DMS79 (cell line): ENCODE data around the gene ATG4B.

Experiments
- DNase-seq: peaks from one replicate; lab custom pipeline; 2025; lab: John Stamatoyannopoulos, UW

ATG4B gene

DNA sequence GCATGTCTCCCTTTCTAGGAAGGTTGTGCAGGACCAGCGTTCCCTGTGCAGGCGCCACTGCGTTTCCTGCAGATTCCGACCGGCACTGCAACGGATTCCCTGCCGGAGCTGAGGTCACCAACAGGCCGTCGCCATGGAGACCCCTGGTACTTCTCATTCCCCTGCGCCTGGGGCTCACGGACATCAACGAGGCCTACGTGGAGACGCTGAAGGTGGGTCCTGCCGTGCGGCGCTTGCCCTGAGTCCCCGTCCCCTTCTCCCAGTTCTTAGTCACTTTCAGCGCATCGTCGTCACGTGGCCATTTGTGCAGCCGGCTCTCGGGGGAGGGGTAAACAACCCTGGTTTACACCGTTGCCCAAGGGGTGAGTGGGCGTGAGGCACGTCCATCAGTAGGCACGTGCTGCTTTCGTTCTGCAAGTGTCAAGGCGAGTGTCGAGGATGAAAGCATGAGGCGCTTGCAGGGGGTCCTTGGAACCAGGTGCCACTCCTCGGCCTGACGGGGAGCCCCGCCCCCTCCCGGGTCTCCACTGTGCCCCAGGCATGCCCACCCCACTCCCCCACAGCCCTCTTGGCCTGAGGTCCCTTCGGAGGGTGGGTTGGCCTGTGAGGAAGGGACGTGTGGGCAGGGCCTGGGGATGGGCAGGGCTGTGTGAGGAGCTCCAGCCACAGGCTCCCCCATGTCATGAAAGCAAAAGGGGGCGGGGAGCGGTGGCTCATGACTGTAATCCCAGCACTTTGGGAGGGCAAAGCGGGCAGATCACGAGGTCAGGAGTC is 29.3 kb downstream of the ATG4B start:
- no peak for DNase-seq

DNA sequence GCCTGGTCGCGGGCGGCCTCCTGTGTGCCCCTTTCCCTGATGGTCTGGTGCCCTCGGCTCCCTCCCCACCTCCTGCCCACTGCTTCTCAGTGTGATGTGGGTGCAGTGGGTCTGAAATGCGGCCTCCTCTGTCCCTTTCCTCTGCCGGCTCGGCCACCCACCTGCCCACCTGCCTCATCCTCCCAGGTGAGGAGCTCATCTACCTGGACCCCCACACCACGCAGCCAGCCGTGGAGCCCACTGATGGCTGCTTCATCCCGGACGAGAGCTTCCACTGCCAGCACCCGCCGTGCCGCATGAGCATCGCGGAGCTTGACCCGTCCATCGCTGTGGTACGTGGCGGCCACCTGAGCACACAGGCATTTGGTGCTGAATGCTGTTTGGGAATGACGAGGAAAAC is 30.9 kb downstream of the ATG4B start:
- DNase-seq: no peak

GRCh38 chr2:241668839-241669238 is 31.3 kb downstream of the ATG4B start:
- no peak for DNase-seq

GRCh38 chr2:241670333-241671110 is 33.0 kb downstream of the ATG4B start:
- no peak for DNase-seq

GRCh38 chr2:241671457-241672240 is 34.2 kb downstream of the ATG4B start:
- no peak for DNase-seq

DNA sequence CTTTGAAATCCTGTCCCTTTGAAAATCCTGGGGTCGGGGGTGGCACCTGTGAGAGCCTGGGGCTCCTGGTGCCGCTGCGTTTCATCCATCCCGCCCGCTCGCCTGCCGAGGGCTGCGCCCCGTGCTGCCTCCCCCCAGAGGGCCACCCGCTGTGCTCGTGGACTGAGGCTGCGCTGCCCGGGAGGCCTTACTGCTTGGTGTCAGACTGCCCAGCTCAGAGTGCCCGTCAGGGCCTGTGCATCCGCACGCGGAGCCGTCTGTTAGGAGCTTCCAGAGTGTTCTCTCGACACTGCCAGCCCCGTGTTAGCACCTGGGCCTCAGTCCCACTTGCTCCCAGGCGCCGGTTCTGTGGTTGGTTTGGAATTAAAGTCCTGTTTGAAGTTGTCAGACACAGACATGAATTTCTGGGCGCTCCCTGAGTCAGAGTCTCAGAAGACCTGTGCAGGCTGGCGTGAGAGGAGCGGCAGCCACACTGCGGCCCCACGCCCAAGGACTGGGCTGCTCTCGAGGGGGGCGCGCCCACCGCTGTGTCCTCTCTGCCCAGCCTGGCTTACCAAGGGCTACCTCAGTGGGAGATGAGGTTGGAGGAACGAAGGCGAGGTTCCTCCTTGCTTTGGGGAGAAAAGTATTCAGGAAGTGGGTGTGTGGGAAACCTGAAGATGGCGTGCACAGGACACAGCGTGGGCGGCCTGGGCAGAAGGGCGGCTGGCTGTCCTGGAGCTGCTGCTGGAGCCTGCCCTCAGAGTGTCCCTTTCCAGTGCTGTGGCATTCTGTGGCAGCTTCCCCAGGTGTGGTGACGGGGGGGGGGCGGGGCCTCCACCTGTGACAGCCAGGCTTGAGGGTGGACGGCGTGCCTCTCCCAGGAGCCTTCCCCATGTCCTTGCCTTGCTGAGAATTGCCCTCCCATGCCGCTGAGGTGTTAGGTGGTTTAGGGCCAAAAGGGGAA is 35.0 kb downstream of the ATG4B start:
- DNase-seq: no peak

- no peak for DNase-seq
These were observed 35.7 kb downstream of the ATG4B start for GRCh38 chr2:241673189-241673663.

GRCh38 chr2:241673797-241674725 is 36.6 kb downstream of the ATG4B start:
- no peak for DNase-seq

DNA sequence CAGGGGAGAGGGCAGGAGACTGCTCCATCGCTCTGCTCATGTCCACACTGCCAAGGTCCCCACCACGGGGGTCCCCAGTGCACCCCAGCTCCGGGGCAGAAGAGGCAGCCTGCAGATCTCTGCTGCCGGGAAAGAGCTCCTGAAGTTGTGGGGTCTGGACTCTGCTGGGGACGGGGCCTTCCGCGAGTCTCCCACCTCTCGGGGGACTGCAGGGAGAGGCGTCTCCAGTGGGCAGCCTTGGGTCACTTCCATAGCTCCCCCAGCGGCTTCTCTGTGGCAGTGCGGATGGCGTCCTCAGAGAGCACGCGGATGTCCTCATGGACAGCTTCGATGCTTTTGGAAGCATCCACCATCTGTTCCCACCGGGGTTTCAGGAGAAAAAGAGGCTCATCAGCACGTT is 38.4 kb downstream of the ATG4B start:
- DNase-seq: no peak

DNA sequence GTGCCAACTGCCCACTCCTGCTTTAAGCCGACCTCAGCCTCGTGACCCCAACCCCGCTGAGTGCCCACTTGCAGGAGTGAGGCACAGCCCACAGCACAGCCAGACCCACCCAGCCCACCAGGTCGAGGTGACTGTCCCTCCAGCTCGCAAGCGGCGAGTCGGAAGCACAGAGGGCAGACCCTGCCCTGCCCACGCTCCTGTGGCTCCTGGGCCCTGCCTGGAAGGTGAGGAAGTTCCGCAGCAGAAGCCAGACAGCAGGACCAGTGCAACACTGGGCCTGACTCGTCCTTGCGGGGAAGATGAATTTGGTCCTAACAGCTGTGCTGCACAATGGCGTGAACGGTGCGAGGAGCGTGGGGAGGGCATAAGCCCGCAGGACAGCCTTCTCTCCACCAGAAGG is 39.2 kb downstream of the ATG4B start:
- no peak for DNase-seq

GRCh38 chr2:241677392-241677791 is 39.9 kb downstream of the ATG4B start:
- no peak for DNase-seq

GRCh38 chr2:241678307-241678706 is 40.8 kb downstream of the ATG4B start:
- DNase-seq: no peak

GRCh38 chr2:241678784-241679540 is 41.5 kb downstream of the ATG4B start:
- no peak for DNase-seq

GRCh38 chr2:241680044-241680443 is 42.6 kb downstream of the ATG4B start:
- no peak for DNase-seq

DNA sequence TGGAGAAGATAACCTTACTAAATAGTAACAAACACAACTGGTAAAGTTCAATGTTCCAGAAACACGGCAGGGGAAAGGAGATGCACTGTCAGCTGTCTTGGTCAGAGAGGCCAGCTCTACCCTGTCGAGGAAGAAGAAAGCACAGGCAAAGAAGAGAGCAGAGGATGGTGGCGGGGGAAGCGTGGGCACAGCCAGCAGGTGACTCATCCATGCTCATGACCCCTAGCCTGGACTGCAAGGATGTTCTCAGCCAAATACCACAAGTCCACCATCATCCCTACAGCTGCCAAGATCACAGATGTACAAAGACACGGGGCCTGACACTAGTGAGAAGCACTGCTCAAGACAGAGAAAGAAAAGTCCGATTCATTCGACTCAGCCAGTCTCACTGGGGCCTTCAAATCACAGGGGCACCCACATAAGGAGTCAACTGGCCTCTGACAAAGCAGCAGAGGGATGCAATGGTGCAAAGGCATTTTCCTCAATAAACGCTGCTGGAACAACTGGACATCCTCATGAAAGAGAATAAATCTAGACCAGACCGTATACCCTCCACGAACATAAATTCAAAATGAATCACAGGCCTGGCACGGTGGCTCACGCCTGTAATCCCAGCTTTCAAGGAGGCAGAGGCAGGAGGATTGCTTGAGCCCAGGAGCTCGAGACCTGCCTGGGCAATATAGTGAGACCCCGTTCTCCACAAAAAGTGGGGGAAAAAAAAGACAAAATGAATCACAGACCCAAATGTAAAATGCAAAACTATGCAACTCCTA is 43.5 kb downstream of the ATG4B start:
- DNase-seq: no peak

DNA sequence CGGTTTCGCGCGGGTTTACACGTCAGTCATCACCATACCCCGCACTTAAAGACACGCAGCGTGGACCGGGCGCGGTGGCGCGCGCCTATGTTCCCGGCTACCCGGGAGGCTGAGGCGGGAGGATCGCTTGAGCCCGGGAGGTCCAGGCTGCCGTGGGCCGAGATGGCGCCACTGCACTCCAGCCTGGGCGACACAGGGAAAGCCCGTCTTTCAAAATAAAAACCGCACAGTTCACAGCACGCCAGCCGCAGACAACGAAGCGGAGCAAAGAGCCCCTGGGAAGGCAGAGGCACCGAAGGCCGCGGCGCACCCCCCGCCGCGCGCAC is 48.8 kb downstream of the ATG4B start:
- no peak for DNase-seq

DNA sequence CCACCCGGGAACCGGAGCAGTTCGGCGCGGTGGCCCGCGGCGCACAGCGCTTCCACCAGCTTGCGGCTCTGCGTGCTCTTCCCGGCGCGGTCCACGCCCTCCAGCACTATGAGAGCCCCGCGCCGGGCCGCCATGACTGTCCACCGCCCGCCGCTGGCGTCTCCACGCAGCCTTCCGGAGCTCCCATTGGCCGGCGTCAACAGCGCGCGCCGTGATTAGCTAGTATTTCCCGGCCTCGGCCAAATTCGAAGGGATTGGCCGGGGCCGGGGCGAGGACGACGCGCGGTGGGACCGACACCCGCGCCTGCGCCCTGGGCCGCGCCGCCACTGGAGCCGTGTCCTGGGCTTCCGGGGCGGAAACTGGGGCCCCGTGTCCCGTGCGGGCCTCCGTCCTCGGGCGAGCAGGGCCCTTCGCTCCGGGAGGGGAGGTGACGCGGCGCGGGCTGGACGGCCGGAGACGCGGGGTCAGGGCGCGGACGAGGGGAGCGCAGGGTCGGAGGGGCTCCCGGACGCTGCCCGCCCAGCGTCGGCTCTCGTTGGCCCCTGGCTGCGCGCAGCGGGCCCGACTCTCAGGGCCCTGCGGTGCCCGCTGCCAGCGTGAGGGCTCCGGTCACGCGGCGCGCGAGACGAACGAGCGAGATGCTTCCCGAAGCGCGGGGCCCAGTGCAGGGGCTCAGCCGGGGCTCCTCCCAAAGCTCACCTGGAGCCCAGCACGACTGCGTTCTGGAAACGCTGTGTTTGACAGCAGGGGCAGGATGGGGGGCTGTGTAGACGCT is 49.3 kb downstream of the ATG4B start, which contains the start of gene DTYMK:
TSS of gene DTYMK (minus strand) at position 166 of the 776 bp plus-strand sequence. CDS start at position 134, 32 bp downstream.
- DNase-seq: peak; percentile 85

- DNase-seq: no peak
These were observed 51.8 kb downstream of the ATG4B start for GRCh38 chr2:241689306-241689705.
